Neural cell (in vitro differentiated cells): ENCODE measurements around the gene ACVR1B.

ENCODE experiments used
- CTCF ChIP-seq: fragments of 450-650 bp; IDR thresholded peaks from 2 replicates; pipeline ENCODE4 v1.5.1; 2014; ENCODE audit warnings: antibody characterized with exemption, mild to moderate bottlenecking, moderate library complexity; ENCODE audit not compliant: poor library complexity, severe bottlenecking
- EP300 ChIP-seq: fragments of 450-650 bp; conservative IDR thresholded peaks from 2 replicates; pipeline ENCODE4 v1.6.1; 2014; ENCODE audit warnings: antibody characterized with exemption, mild to moderate bottlenecking, moderate library complexity; ENCODE audit not compliant: poor library complexity, severe bottlenecking
- EZH2 ChIP-seq: fragments of 200-600, 300-800 bp; shearing (Covaris generic), sonication (generic); IDR thresholded peaks from 2 replicates; pipeline ENCODE4 v1.6.1; 2014; ENCODE audit warnings: antibody characterized with exemption, low read length, borderline replicate concordance, mild to moderate bottlenecking; ENCODE audit not compliant: insufficient read depth, poor library complexity, severe bottlenecking
- MXI1 ChIP-seq: fragments of 450-650 bp; conservative IDR thresholded peaks from 2 replicates; pipeline ENCODE4 v1.6.1; 2014; ENCODE audit warnings: antibody characterized with exemption, mild to moderate bottlenecking; ENCODE audit not compliant: poor library complexity, severe bottlenecking
- POLR2AphosphoS5 ChIP-seq: IDR thresholded peaks from 2 replicates; pipeline ENCODE4 v1.6.1; 2012
- RAD21 ChIP-seq: fragments of 450-650 bp; conservative IDR thresholded peaks from 2 replicates; pipeline ENCODE4 v1.6.1; 2014; ENCODE audit warnings: antibody characterized with exemption, mild to moderate bottlenecking, moderate library complexity
- SMC3 ChIP-seq: fragments of 450-650 bp; conservative IDR thresholded peaks from 2 replicates; pipeline ENCODE4 v1.6.1; 2014; ENCODE audit warnings: antibody characterized with exemption, mild to moderate bottlenecking, moderate library complexity; ENCODE audit not compliant: poor library complexity
- TAF1 ChIP-seq: IDR thresholded peaks from 2 replicates; pipeline ENCODE4 v1.6.1; 2012; ENCODE audit warnings: low read depth

DNA sequence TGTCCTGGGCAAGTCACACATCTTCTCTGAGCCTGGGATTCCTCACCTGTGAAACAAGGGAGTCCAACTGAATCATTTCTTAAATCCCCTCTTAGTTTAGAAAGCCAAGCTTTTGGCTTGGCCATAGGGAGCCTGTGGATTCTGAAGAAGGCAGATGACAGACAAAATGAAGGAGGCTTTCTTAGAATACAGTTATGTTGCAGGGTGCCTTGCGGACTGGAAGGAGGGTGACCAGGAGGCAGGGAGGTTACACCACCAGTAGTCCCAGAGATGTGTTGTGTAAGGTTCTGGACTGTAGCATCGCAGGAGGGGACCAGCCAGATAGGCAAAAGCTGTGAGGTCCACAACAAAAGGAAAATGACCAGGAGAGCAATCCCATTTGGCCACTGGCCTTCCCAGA is 8.2 kb upstream of the ACVR1B start:
- TF ChIP-seq CTCF (no peak), RAD21 (no peak), EZH2 (no peak), POLR2AphosphoS5 (no peak), EP300 (no peak), TAF1 (no peak), MXI1 (no peak), SMC3 (no peak)
